GM18909 (cell line): ENCODE measurements around the gene PPAT.
"Not testable (repeated sequence)": the region's sequence is repeated elsewhere in the genome, so short reads cannot be mapped to it uniquely, and the experiment has no call there.

ENCODE experiments used
- ATAC-seq: cut with Tn5 transposase; IDR thresholded peaks from one replicate; pipeline ENCODE4 v1.9.1; 2021; ENCODE audit warnings: mild to moderate bottlenecking; ENCODE audit not compliant: unreplicated experiment, poor library complexity

Gene PPAT

GRCh38 chr4:56387023-56388001 lies 48.1 kb downstream of the PPAT start, which contains the start of gene AASDH:
Gene AASDH (minus strand): TSS chr4:56387491. CDS start chr4:56384299, 3,192 bp downstream.
- peak; percentile 96 for ATAC-seq

DNA sequence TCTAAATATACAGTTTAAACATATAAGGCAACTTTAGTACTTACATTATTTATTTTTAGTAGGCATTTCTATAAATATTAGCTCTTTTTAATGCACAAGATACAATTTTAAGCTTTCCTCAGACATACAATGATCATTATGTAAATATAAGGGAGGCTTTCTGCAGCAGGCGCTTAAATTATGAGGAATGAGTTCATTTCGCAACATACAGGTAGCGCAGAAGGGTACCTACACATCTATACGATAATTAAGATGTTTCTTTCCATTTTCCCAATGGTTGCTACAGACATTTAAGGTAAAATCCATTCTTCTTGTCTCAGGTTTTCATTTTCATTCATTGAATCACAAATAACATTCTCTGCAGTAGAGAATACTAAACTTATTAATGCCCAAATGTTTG lies 49.3 kb downstream of the PPAT start:
- no peak for ATAC-seq

DNA sequence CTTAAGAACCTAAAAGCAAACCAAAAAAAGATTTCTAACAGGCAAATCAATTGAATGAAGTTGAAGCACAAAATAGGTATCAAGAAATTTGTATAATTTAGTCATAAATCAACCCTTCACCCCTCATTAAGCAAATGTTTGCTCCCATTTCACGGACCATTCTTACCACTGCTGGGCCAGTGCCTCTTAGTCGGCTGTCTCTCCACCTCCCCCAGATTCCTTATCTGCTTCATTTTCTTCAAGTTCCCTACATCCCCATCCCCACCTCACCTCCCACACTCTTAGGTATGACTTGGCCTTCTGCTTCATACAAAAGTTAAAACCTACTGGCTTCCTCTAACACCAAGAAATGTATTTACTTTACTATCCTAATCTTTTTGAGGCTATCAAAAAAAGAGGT lies 60.0 kb downstream of the PPAT start:
- no peak for ATAC-seq

GRCh38 chr4:56374956-56375355 lies 60.5 kb downstream of the PPAT start:
- no peak for ATAC-seq

DNA sequence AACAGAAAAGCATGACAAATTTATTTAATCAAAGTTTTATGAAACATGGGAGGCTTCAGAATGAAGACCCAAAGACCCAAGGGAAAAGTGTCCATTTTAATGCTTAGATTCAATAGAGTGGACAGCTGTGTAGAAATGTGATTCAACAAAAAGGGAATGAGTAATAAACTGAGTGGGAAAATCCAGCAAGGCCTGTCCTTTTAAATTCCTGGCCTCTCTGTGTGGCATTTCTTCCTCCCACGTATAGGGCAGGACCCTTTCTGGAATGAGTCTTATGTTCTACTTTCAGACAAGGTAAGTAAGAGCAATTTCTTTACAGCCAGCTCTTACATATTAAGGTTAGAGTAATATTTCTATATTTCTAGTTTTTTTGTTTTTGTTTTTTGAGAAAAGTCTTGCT lies 62.6 kb downstream of the PPAT start:
- ATAC-seq, result no peak

DNA sequence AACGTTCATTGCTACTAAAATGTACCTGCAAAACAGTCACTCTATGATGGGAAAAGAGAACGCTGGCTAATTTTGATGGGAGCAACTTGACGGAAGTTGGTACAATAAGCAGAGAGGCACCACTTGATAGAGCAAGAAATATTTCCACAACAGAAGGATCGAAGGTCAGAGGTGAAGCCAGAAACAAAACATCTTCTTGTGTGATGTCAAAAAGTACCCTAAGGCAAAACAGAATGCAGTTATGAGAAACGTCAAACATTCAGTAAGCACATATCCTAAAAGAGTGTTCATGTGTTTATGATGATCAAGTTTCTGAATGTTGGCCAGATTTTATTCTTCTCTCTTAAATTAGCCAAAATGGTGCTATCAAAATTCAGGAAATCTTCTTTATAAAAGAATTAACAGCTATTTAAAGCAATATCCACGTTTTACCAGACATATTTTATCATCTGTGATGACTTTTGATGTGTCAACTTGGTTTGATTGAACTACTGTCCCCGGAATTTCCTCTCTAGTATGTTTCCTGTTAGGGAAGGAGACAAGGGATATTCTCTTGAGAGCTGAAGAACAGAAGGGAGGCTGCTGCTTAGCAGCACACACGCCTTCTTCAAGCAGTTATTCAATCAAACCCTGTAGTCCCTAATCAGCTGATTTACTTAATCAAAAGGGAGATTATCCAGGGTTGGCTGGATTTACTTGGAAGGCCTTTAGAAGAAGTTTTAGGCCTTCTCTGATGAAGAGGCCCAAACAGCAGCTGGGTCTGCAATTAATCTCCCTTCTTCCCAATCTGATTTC lies 63.8 kb downstream of the PPAT start:
- ATAC-seq, result no peak

DNA sequence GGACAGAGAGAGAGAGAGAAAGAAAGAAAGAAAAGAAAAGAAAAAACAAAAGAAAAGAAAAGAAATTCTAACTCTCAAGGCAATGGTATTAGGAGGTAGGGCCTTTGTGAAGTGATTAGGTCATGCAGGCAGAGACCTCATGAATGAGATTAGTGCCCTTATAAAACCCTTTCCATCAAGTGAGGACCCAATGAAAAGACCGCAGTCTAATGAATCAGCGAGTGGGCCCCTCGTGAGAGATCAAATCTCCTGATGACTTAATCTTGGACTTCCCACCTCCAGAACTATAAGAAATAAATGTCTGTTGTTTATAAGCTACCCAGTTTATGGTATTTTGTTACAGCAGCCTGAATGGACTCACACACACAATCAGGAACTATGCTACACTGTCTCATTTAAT lies 65.0 kb downstream of the PPAT start:
- ATAC-seq, result no peak

GRCh38 chr4:56362981-56363380 lies 72.4 kb downstream of the PPAT start:
- ATAC-seq, result not testable (repeated sequence)

GRCh38 chr4:56360071-56360470 lies 75.3 kb downstream of the PPAT start:
- no peak for ATAC-seq

GRCh38 chr4:56356650-56357049 lies 78.8 kb downstream of the PPAT start:
- no peak for ATAC-seq

DNA sequence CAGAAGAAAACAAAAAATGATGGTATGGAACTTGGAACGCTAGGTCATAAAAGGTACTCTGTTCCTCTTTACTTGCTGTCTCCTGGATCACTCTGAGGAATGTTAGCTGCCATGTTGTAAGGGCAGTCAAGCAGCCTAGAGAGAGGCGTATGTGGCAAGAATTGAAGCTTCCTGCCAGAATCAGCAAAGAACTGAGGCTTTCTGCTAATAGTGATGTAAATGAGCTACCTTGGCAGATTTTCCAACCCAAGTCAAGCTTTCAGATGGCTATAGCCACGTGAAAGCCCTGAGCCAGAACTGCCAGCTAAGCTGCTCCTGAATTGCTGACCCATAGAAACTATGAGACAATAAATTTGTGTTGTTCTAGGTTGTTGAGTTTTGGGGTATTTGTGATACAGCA lies 86.8 kb downstream of the PPAT start:
- ATAC-seq, result no peak

- ATAC-seq, result no peak
These were observed 90.0 kb downstream of the PPAT start for GRCh38 chr4:56345458-56345857.
